Lung (tissue), 12 donors: ENCODE data around the gene KLK12. TPM values are rescaled to one million over a fixed set of nuclear protein-coding genes. Genes with fewer than 3 reads are reported as not detected.

Experiments used
- ATAC-seq: fragments of 200-7000 bp; cut with Tn5 transposase; one replicate; pipeline ENCODE4 v1.9.1; 2020; ENCODE audit warnings: moderate number of reproducible peaks; ENCODE audit not compliant: insufficient read depth, low FRiP score
- DNase-seq, 3 donors: peaks; one replicate each; pipeline ENCODE4 v3.0.0-alpha.2; 2013 to 2017
- H3K27ac ChIP-seq, 2 donors: one replicate each; pipeline ENCODE4 v1.5.1; 2013; ENCODE audit warnings: mild to moderate bottlenecking in 2 of 2, moderate library complexity in 2 of 2, control low read depth in 1 of 2, inconsistent platforms in 1 of 2, low read depth in 1 of 2, low read length in 1 of 2
- H3K27me3 ChIP-seq, 3 donors: one replicate each; pipeline ENCODE4 v1.5.1; 2013; ENCODE audit warnings: low read length in 2 of 3; ENCODE audit not compliant: control insufficient read depth in 3 of 3, insufficient read depth in 3 of 3
- H3K36me3 ChIP-seq, 4 donors: one replicate each; pipeline ENCODE4 v1.5.1; 2013; ENCODE audit warnings: low read length in 4 of 4, mild to moderate bottlenecking in 1 of 4, moderate library complexity in 1 of 4; ENCODE audit not compliant: control insufficient read depth in 4 of 4, insufficient read depth in 4 of 4
- H3K4me1 ChIP-seq, 5 donors: one replicate each; pipeline ENCODE4 v1.5.1; 2013; ENCODE audit warnings: low read length in 5 of 5, mild to moderate bottlenecking in 2 of 5, moderate library complexity in 1 of 5; ENCODE audit not compliant: control insufficient read depth in 5 of 5, insufficient read depth in 5 of 5
- H3K4me3 ChIP-seq: one replicate; pipeline ENCODE4 v1.5.1; 2013; ENCODE audit warnings: mild to moderate bottlenecking, control low read depth, moderate library complexity
- H3K9ac ChIP-seq, 2 donors: one replicate each; pipeline ENCODE4 v1.5.1; 2013; ENCODE audit warnings: low read length in 2 of 2, control low read depth in 1 of 2; ENCODE audit not compliant: insufficient read depth in 1 of 2
- H3K9me3 ChIP-seq, 4 donors: one replicate each; pipeline ENCODE4 v1.5.1; 2013; ENCODE audit warnings: low read length in 3 of 4, mild to moderate bottlenecking in 1 of 4, moderate library complexity in 1 of 4; ENCODE audit not compliant: control insufficient read depth in 4 of 4, insufficient read depth in 3 of 4
- WGBS, 2 donors: extraction: QIAGEN DNeasy Blood & Tissue Kit; methylation state at CpG; one replicate each; pipeline ENCODE4 v1.1.7; 2013; 5-methylcytosine and 5-hydroxymethylcytosine counted together
- polyA plus RNA-seq, 2 donors: library from polyadenylated mRNA; stranded (reverse); fragments of 200-250 nt; gene quantifications; one replicate each; pipeline ENCODE4 v1.2.1, GENCODE V29; 2013
- total RNA-seq, 2 donors: library from RNA; depleted of rRNA in 1 of 2; stranded (reverse); fragments of >200 nt in 1 of 2; gene quantifications; one replicate each; pipeline ENCODE4 v1.2.1, GENCODE V29; 2014 to 2021
- TF ChIP-seq, protein P1 (sequence below): IDR thresholded peaks from 2 replicates; pipeline ENCODE4 v1.5.1; 2012; ENCODE audit warnings: mild to moderate bottlenecking; ENCODE audit errors: control extremely low read depth, extremely low read depth
- donor health status: control.
- donor health status: control.
- donor health status: Bipolar disorder and iron deficiency.
- donor health status: healthy.
- donor health status: DM: yes; HTN: yes; CAD: no.

The KLK12 gene
- total and polyA plus RNA-seq, 4 donors: 1.9 to 14.4 (median 8.4) TPM

GRCh38 chr19:51082611-51083010, 47.8 kb upstream of the KLK12 start, which contains the start of gene KLK14:
TSS of gene KLK14 (minus strand) at chr19:51082887. CDS start at chr19:51082614, 273 bp downstream.
- H3K9ac ChIP-seq: no peak within 1 kb of the TSS
- DNase-seq (no peak), ATAC-seq (no peak)
- 34 to 49% methylated on average over 7 of the region's 7 CpGs for WGBS, 2 donors
- peaks cover 0 to 1% (median 0%) of the 10 kb centered on the region in 4 donors for H3K9me3 ChIP-seq
- TF ChIP-seq, protein P1, sequence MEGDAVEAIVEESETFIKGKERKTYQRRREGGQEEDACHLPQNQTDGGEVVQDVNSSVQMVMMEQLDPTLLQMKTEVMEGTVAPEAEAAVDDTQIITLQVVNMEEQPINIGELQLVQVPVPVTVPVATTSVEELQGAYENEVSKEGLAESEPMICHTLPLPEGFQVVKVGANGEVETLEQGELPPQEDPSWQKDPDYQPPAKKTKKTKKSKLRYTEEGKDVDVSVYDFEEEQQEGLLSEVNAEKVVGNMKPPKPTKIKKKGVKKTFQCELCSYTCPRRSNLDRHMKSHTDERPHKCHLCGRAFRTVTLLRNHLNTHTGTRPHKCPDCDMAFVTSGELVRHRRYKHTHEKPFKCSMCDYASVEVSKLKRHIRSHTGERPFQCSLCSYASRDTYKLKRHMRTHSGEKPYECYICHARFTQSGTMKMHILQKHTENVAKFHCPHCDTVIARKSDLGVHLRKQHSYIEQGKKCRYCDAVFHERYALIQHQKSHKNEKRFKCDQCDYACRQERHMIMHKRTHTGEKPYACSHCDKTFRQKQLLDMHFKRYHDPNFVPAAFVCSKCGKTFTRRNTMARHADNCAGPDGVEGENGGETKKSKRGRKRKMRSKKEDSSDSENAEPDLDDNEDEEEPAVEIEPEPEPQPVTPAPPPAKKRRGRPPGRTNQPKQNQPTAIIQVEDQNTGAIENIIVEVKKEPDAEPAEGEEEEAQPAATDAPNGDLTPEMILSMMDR: no peak
- H3K27me3 ChIP-seq: no peaks in the 10 kb centered on the region
- no peaks in the 10 kb centered on the region for H3K4me1 ChIP-seq
- H3K4me3 ChIP-seq: no peak within 1 kb of the TSS
- no peaks in the 10 kb centered on the region for H3K36me3 ChIP-seq
- no peak within 1 kb of the TSS for H3K27ac ChIP-seq

DNA sequence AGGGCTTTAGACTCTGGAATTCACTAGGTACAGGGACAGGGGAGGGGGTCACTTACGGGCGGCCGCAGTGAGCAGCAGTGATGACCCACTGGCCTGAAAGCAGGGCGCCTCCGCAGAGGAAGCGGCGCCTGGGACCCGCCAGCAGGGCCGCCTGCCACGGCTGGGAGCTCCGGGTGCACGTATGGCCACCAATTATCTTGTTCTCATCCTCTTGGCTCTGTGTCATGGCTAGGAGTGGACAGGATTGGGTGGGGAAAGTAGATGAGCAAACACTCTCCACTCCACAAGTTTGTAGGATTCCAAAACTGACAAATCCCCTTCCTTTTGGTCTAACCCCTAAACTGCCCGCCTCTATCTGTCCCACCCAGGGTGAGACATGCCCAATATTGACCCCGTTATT, 46.7 kb upstream of the KLK12 start:
- Histone ChIP-seq H3K27ac (no peak overlapping the region), H3K4me3 (no peak overlapping the region), H3K36me3 (no peaks in the 10 kb centered on the region), H3K9ac (no peak overlapping the region), H3K9me3 (peaks cover 0 to 1% (median 0%) of the 10 kb centered on the region in 4 donors), H3K27me3 (no peaks in the 10 kb centered on the region), H3K4me1 (no peaks in the 10 kb centered on the region)
- TF ChIP-seq, protein P1: no peak
- 88 to 89% methylated on average over 14 of the region's 14 CpGs for WGBS, 2 donors
- no peak for DNase-seq
- no peak for ATAC-seq

GRCh38 chr19:51079481-51080110, 44.8 kb upstream of the KLK12 start:
- H3K27ac ChIP-seq: no peak overlapping the region
- peaks cover 0 to 1% (median 0%) of the 10 kb centered on the region in 4 donors for H3K9me3 ChIP-seq
- 80 to 90% methylated on average over 27 of the region's 27 CpGs for WGBS, 2 donors
- no peak overlapping the region for H3K4me3 ChIP-seq
- no peaks in the 10 kb centered on the region for H3K4me1 ChIP-seq
- TF ChIP-seq, protein P1: no peak
- no peak overlapping the region for H3K9ac ChIP-seq
- DNase-seq (peak in 1 of 3 donors; percentile 16), ATAC-seq (no peak)
- no peaks in the 10 kb centered on the region for H3K36me3 ChIP-seq
- peaks cover 0 to 3% (median 0%) of the 10 kb centered on the region in 3 donors for H3K27me3 ChIP-seq
